Stimulated activated effector memory CD8-positive, alpha-beta T cell treated with anti-CD3 and anti-CD28 coated beads, Interleukin-12 subunit alpha, Interleukin-12 subunit beta, amount 100 ng/mL, for 72 hours (primary cell): ENCODE measurements around the gene ARL4D.
A peak's percentile ranks its signal among the peaks of the same experiment; 100 is the strongest.
"Not testable (repeated sequence)": the region's sequence is repeated elsewhere in the genome, so short reads cannot be mapped to it uniquely, and the experiment has no call there.

Experiments used
- ATAC-seq: fragments of 150-1000 bp; cut with Tn5 transposase; 2 replicates; pipeline ENCODE4 v1.10.0; 2021
- DNase-seq, 2 donors: peaks; one replicate each; pipeline ENCODE4 v3.0.0; 2021 to 2022; ENCODE audit warnings: low spot score in 2 of 2
- H3K27ac Mint-ChIP-seq: one replicate; pipeline ENCODE4 v1.8.0; 2022; ENCODE audit warnings: mild to moderate bottlenecking, mixed read lengths
- H3K36me3 Mint-ChIP-seq: one replicate; pipeline ENCODE4 v1.8.0; 2022; ENCODE audit warnings: mild to moderate bottlenecking, mixed read lengths
- H3K4me1 Mint-ChIP-seq: one replicate; pipeline ENCODE4 v1.8.0; 2022; ENCODE audit warnings: mixed read lengths
- H3K4me3 Mint-ChIP-seq: one replicate; pipeline ENCODE4 v1.8.0; 2022; ENCODE audit warnings: mild to moderate bottlenecking, mixed read lengths
- H3K9me3 Mint-ChIP-seq: one replicate; pipeline ENCODE4 v1.8.0; 2022; ENCODE audit warnings: mixed read lengths

The ARL4D gene

GRCh38 chr17:43381621-43382020, 17.2 kb upstream of the ARL4D start:
- ATAC-seq (no peak), DNase-seq (no peak)
- peaks cover 7% of the 10 kb centered on the region for H3K9me3 Mint-ChIP-seq
- H3K27ac Mint-ChIP-seq: no peak overlapping the region
- H3K4me3 Mint-ChIP-seq: no peak overlapping the region
- peaks cover 11% of the 10 kb centered on the region for H3K4me1 Mint-ChIP-seq
- no peaks in the 10 kb centered on the region for H3K36me3 Mint-ChIP-seq

GRCh38 chr17:43382776-43383175, 16.0 kb upstream of the ARL4D start:
- ATAC-seq (no peak), DNase-seq (no peak)
- H3K9me3 Mint-ChIP-seq: peaks cover 7% of the 10 kb centered on the region
- H3K4me3 Mint-ChIP-seq: no peak overlapping the region
- H3K4me1 Mint-ChIP-seq: peaks cover 20% of the 10 kb centered on the region
- no peak overlapping the region for H3K27ac Mint-ChIP-seq
- H3K36me3 Mint-ChIP-seq: no peaks in the 10 kb centered on the region

GRCh38 chr17:43383372-43383771, 15.4 kb upstream of the ARL4D start:
- H3K4me1 Mint-ChIP-seq: peaks cover 20% of the 10 kb centered on the region
- no peak overlapping the region for H3K4me3 Mint-ChIP-seq
- no peak overlapping the region for H3K27ac Mint-ChIP-seq
- peaks cover 6% of the 10 kb centered on the region for H3K36me3 Mint-ChIP-seq
- ATAC-seq (no peak), DNase-seq (no peak)
- H3K9me3 Mint-ChIP-seq: peaks cover 7% of the 10 kb centered on the region

GRCh38 chr17:43383826-43384475, 14.8 kb upstream of the ARL4D start:
- H3K27ac Mint-ChIP-seq: no peak overlapping the region
- DNase-seq: no peak
- peaks cover 23% of the 10 kb centered on the region for H3K4me1 Mint-ChIP-seq
- H3K36me3 Mint-ChIP-seq: peaks cover 11% of the 10 kb centered on the region
- no peak overlapping the region for H3K4me3 Mint-ChIP-seq
- H3K9me3 Mint-ChIP-seq: peaks cover 7% of the 10 kb centered on the region
- no peak for ATAC-seq

- no peak overlapping the region for H3K4me3 Mint-ChIP-seq
- DNase-seq (no peak), ATAC-seq (no peak)
- H3K36me3 Mint-ChIP-seq: peaks cover 13% of the 10 kb centered on the region
- H3K27ac Mint-ChIP-seq: no peak overlapping the region
- H3K9me3 Mint-ChIP-seq: peaks cover 7% of the 10 kb centered on the region
- H3K4me1 Mint-ChIP-seq: peaks cover 28% of the 10 kb centered on the region
Observed at GRCh38 chr17:43384476-43384862, 14.3 kb upstream of the ARL4D start.

GRCh38 chr17:43385046-43385831, 13.6 kb upstream of the ARL4D start:
- Mint-ChIP-seq H3K27ac (peak overlapping the region; percentile 69), H3K9me3 (peaks cover under 1% of the 10 kb centered on the region), H3K36me3 (peaks cover 13% of the 10 kb centered on the region), H3K4me3 (no peak overlapping the region), H3K4me1 (peaks cover 36% of the 10 kb centered on the region)
- DNase-seq: no peak
- no peak for ATAC-seq

- Mint-ChIP-seq H3K4me1 (peaks cover 36% of the 10 kb centered on the region), H3K4me3 (peak overlapping the region; percentile 88), H3K27ac (peak overlapping the region; percentile 97), H3K36me3 (peaks cover 13% of the 10 kb centered on the region), H3K9me3 (no peaks in the 10 kb centered on the region)
- DNase-seq (peak; percentile 88 to 95), ATAC-seq (peak; percentile 81)
Observed at GRCh38 chr17:43388359-43389045, 10.3 kb upstream of the ARL4D start.

GRCh38 chr17:43389046-43389947, 9.5 kb upstream of the ARL4D start:
- ATAC-seq (peak; percentile 91), DNase-seq (peak; percentile 54 to 88)
- H3K36me3 Mint-ChIP-seq: peaks cover 13% of the 10 kb centered on the region
- H3K4me3 Mint-ChIP-seq: peak overlapping the region; percentile 88
- no peaks in the 10 kb centered on the region for H3K9me3 Mint-ChIP-seq
- H3K4me1 Mint-ChIP-seq: peaks cover 36% of the 10 kb centered on the region
- H3K27ac Mint-ChIP-seq: peak overlapping the region; percentile 97

GRCh38 chr17:43392397-43392796, 6.4 kb upstream of the ARL4D start:
- no peak overlapping the region for H3K4me3 Mint-ChIP-seq
- DNase-seq (no peak), ATAC-seq (no peak)
- H3K4me1 Mint-ChIP-seq: peaks cover 18% of the 10 kb centered on the region
- H3K9me3 Mint-ChIP-seq: no peaks in the 10 kb centered on the region
- no peak overlapping the region for H3K27ac Mint-ChIP-seq
- H3K36me3 Mint-ChIP-seq: peaks cover 13% of the 10 kb centered on the region

- H3K27ac Mint-ChIP-seq: peak overlapping the region; percentile 80
- no peaks in the 10 kb centered on the region for H3K9me3 Mint-ChIP-seq
- ATAC-seq: peak; percentile 62
- peak; percentile 90 to 94 for DNase-seq
- H3K36me3 Mint-ChIP-seq: peaks cover 9% of the 10 kb centered on the region
- no peak overlapping the region for H3K4me3 Mint-ChIP-seq
- H3K4me1 Mint-ChIP-seq: peaks cover 21% of the 10 kb centered on the region
Observed at GRCh38 chr17:43393944-43394482, 4.8 kb upstream of the ARL4D start.

- not testable (repeated sequence) for ATAC-seq, H3K36me3 Mint-ChIP-seq, H3K27ac Mint-ChIP-seq, H3K4me3 Mint-ChIP-seq, H3K9me3 Mint-ChIP-seq, DNase-seq
- peaks cover 21% of the 10 kb centered on the region for H3K4me1 Mint-ChIP-seq
Observed at GRCh38 chr17:43394696-43395095, 4.1 kb upstream of the ARL4D start.

- ATAC-seq: no peak
- Mint-ChIP-seq H3K36me3 (peaks cover 7% of the 10 kb centered on the region), H3K4me3 (no peak overlapping the region), H3K9me3 (no peaks in the 10 kb centered on the region), H3K4me1 (peaks cover 21% of the 10 kb centered on the region), H3K27ac (no peak overlapping the region)
- DNase-seq: no peak
Observed at GRCh38 chr17:43395165-43395564, 3.6 kb upstream of the ARL4D start.

- ATAC-seq (no peak), DNase-seq (no peak)
- Mint-ChIP-seq H3K36me3 (peaks cover 7% of the 10 kb centered on the region), H3K27ac (peak overlapping the region; percentile 5), H3K4me1 (peaks cover 20% of the 10 kb centered on the region), H3K9me3 (no peaks in the 10 kb centered on the region), H3K4me3 (no peak overlapping the region)
Observed at GRCh38 chr17:43396491-43397060, 2.2 kb upstream of the ARL4D start.

- no peak for ATAC-seq
- Mint-ChIP-seq H3K27ac (peak overlapping the region; percentile 92), H3K9me3 (no peaks in the 10 kb centered on the region), H3K36me3 (peaks cover 7% of the 10 kb centered on the region), H3K4me3 (peak overlapping the region; percentile 87), H3K4me1 (peaks cover 20% of the 10 kb centered on the region)
- DNase-seq: no peak
Observed at GRCh38 chr17:43399839-43400328, 1.1 kb downstream of the ARL4D start.
